CD4-positive, alpha-beta T cell treated with Interferon alpha-2 for 1 hour (primary cell): ENCODE data around the gene THSD8.
A peak's percentile ranks its signal among the peaks of the same experiment; 100 is the strongest.
"Not testable (repeated sequence)": the region's sequence is repeated elsewhere in the genome, so short reads cannot be mapped to it uniquely, and the experiment has no call there.

Source experiments
- DNase-seq, 2 donors: peaks; one replicate each; pipeline ENCODE4 v3.0.0-alpha.2; 2020 to 2022

Gene THSD8

GRCh38 chr19:12825254-12826131 is 23.6 kb downstream of the THSD8 start:
- no peak for DNase-seq

DNA sequence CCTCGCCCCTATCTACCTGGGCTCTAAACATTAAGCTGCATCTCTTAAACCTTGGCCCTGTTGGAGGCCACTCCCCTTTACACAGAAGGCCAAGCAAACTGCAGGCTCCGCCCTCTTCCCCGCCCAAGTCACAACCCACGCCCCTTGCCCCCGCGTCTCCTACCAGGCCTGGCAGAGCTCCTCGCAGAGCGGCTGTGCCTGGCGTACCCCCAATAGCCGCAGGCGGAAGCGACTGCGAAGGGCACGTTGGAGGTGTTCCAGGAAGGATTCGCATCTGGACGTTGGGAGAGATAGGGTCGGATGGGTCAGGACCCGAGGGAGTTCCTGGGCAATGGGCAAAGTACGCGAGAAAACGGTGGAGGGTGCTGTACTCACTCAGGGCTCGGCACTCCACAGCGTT is 26.6 kb downstream of the THSD8 start:
- DNase-seq, result peak in 1 of 2 donors; percentile 15

DNA sequence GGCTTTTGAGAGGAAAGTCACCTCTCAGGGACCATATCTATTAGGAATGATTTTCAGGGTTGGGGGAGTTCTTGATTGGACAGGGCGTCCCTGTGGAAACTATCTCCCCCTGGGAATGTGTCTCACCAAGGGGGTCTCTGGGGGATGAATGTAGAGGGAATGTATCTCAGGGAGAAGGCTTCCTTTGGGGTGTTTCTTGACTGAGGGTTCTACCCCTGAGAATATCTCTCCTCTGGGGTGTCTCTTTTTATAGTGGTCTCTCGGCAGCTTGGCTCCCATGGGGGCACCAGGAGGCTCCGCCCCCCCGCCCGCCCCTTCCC is 31.5 kb downstream of the THSD8 start:
- DNase-seq, result no peak

GRCh38 chr19:12833738-12834565 is 32.1 kb downstream of the THSD8 start:
- peak; percentile 38 to 65 for DNase-seq

DNA sequence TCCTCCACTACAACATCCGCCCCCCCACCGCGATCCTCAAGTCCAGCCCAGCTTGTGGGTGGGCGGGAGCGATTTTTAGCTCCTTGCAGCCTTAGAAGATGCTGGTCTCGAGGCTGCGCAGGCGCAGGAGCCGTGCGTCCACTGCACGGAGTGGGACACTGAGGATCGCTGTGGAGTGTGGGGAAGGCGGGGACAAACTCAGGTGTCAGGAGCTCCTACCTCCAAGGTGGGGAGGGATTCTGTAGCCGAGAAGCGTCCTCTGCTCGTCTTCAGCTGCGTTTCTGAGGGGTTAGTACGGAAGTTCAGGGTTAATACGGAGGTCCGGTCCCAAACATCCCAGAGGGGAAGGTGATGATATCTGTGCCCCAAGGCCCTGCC is 32.7 kb downstream of the THSD8 start, which contains the start of gene RTBDN:
Gene RTBDN (minus strand): TSS at position 14 of the 378 bp plus-strand sequence. CDS start 4,600 bp downstream, outside the sequence.
- DNase-seq, result no peak

GRCh38 chr19:12834976-12835757 is 33.3 kb downstream of the THSD8 start:
- peak in 1 of 2 donors; percentile 41 for DNase-seq

DNA sequence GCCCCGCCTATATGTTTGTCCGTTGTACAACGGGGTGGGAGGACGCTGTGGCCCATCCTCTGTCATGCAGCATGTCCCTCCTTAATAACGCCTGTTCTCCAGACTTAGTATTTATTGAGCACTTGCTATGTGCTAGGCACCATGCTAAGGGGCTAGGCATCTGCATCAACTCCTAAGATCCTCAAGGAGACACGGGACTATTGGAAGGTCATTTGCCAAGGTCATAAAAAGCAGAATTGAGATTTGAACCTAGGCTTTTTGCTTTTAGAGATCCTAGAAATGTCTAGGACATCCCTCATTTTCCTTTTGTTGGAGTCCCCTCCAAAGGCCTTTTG is 34.6 kb downstream of the THSD8 start:
- DNase-seq, result no peak

- DNase-seq, result no peak
Observed at GRCh38 chr19:12837225-12837624, 35.4 kb downstream of the THSD8 start.

- DNase-seq, result peak; percentile 24 to 62
Observed at GRCh38 chr19:12838182-12838885, 36.5 kb downstream of the THSD8 start, which contains the start of gene MAST1. TSS of gene MAST1 (plus strand) at chr19:12838515. CDS start at chr19:12838573, 58 bp downstream.

- DNase-seq, result peak in 1 of 2 donors; percentile 39
Observed at GRCh38 chr19:12838886-12839756, 37.3 kb downstream of the THSD8 start.

- DNase-seq, result peak; percentile 23 to 46
Observed at GRCh38 chr19:12840091-12841079, 38.5 kb downstream of the THSD8 start.

GRCh38 chr19:12841094-12841493 is 39.2 kb downstream of the THSD8 start:
- DNase-seq, result no peak

GRCh38 chr19:12842511-12842910 is 40.6 kb downstream of the THSD8 start:
- DNase-seq, result no peak

- no peak for DNase-seq
Observed at GRCh38 chr19:12843328-12843727, 41.5 kb downstream of the THSD8 start.

DNA sequence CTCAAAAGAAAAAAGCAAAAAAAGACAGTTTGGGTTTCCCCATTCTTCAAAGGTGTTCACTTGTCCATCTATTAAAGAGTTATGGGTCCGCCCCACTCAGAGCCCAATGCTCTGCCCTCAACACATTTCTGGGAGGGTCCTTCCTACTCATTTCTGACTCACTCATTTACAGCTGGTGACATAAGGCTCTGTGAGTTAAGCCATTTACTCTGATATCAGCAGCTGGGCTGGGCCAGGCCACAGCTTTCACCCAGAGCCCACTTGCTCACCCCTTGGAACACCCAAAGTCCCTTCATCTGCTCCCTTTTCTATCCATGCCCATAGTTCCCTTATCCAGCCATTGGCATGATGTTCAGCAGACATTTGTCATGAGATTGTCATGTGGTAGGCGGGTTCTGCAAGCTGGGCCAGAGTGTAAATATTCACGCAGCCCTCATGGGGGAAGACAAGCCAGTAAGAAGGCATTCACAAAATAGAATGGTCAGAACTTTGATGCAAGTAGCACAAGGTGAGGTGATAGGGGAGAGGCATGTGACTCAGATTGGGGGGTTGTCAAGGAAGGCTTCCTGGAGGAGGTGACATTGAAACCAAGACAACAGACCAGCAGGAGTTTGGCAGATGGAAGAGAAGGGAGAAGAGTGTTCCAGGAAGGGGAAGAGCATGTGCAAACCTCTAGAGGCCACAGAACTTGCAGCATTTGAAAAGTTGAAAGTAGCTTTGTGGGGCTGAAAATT is 42.3 kb downstream of the THSD8 start:
- DNase-seq, result no peak

DNA sequence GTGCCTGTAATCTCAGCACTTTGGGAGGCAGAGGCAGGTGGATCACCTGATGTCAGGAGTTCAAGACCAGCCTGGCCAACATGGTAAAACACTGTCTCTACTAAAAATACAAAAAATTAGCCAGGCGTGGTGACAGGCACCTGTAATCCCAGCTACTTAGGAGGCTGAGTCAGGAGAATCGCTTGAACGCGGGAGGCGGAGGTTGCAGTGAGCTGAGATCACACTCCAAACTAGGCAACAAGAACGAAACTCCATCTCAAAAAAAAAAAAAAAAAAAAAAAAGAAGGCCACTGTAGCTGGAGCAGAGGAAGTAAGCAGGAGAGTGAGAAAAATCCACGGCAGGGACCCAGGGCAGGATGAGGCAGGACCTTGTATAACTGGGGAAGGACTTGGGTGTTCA is 44.7 kb downstream of the THSD8 start:
- DNase-seq, result not testable (repeated sequence)

DNA sequence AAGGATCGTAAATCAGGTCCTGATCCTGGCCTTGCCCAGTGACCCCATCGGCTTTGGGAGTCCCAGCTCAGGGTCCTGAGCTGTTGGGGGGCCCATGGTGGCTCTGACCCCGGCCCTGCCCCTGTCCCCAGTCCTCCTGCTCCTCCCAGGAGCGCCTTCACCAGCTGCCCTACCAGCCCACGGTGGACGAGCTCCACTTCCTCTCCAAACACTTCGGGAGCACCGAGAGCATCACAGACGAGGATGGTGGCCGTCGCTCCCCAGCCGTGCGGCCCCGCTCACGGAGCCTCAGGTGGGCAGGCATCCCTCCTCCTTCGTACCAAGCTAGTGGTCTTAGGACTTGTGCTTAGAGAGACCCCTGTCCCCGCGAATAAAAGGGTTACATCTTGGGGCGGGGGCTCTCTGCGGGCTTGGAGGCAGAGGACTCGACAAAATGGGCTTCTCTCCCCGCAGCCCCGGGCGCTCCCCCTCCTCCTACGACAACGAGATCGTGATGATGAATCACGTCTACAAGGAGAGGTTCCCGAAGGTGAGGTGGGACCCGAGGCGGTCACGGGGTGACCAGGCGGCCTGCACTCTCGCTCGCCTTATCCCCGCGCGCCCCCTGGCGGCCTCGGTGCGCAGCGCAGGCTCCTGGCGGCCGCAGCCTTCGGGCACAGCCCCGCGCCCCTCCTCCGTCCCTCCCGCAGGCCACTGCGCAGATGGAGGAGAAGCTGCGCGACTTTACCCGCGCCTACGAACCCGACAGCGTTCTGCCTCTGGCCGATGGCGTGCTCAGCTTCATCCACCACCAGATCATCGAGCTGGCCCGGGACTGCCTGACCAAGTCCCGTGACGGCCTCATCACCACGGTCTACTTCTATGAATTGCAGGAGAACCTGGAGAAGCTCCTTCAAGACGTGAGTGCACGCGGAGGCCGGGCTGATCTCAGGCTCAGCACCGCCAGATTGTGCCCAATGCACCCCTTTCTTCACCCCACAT is 45.6 kb downstream of the THSD8 start:
- peak; percentile 79 to 85 for DNase-seq
